Neuron (in vitro differentiated cells): ENCODE results near the gene AVP.
"Not testable (repeated sequence)": the region's sequence is repeated elsewhere in the genome, so short reads cannot be mapped to it uniquely, and the experiment has no call there.

Experiments used
- H2AFZ ChIP-seq: one replicate; pipeline ENCODE4 v1.6.1; 2013; ENCODE audit warnings: low read depth, mild to moderate bottlenecking, inconsistent platforms, low read length, moderate library complexity
- H3K27me3 ChIP-seq: one replicate; pipeline ENCODE4 v1.6.1; 2013; ENCODE audit warnings: low read length; ENCODE audit not compliant: insufficient read depth
- H3K36me3 ChIP-seq: one replicate; pipeline ENCODE4 v1.6.1; 2013; ENCODE audit warnings: low read length; ENCODE audit not compliant: insufficient read depth
- H3K4me1 ChIP-seq: one replicate; pipeline ENCODE4 v1.6.1; 2013; ENCODE audit warnings: low read length; ENCODE audit not compliant: insufficient read depth
- H3K4me3 ChIP-seq: 2 replicates; pipeline ENCODE4 v1.5.1; 2013; ENCODE audit warnings: mild to moderate bottlenecking, low read length, moderate library complexity
- H3K9me3 ChIP-seq: one replicate; pipeline ENCODE4 v1.6.1; 2013; ENCODE audit warnings: low read length

The AVP gene

DNA sequence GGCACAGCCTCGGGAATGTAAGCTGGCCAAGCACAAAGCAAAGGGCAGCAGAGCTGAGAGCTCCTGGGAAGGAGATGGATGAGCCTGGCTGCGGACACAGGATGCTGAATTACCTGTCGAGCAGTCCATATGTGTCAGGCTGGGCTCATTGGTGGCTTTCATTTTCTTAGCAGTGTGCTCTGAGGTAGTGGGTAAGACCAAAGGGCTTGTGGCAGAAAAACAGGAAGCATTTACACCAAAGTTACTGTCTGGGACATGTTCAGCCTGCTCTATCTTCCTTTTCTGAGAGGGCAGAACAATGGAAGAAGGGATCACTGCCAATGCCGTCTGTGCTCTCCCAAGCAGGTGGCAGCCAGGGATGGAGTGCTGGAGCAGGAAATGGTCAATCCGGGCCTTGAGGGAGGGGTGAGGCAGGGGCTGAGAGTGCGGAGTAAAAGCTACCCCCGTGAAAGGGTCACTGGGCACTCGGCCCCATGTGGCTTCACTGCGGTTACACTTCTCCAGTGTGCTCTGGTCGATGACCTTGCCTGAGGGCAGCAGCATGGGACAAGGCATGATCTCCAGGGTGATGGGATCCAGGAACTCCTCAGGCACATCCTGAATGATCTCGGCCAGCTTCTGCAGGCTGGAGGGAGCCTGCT is 36.9 kb upstream of the AVP start:
- Histone ChIP-seq H2AFZ (no peak overlapping the region), H3K9me3 (peaks cover 26% of the 10 kb centered on the region), H3K27me3 (no peaks in the 10 kb centered on the region), H3K4me1 (no peaks in the 10 kb centered on the region), H3K36me3 (peaks cover 34% of the 10 kb centered on the region), H3K4me3 (no peak overlapping the region)

DNA sequence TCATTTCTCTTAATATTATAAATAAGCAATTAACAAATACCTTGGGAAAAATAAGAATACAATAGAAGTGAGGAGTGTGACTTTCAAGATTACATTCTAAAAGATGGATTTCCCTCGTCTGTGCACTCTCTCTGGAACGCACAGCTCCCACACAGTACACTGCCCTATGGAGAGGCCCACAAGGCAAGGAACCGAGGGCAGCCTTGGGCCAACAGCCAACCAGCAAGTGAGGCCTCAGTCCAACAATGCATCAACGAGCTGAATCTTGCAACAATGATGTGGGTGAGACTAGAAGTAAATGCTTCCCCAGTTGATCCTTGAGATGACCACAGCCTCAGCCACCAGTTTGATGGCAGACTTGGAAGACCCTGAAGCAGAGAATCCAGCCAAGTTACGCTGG is 34.5 kb upstream of the AVP start:
- peaks cover 25% of the 10 kb centered on the region for H3K9me3 ChIP-seq
- peaks cover 40% of the 10 kb centered on the region for H3K36me3 ChIP-seq
- H2AFZ ChIP-seq = no peak overlapping the region
- H3K4me1 ChIP-seq = no peaks in the 10 kb centered on the region
- H3K27me3 ChIP-seq = no peaks in the 10 kb centered on the region
- no peak overlapping the region for H3K4me3 ChIP-seq

DNA sequence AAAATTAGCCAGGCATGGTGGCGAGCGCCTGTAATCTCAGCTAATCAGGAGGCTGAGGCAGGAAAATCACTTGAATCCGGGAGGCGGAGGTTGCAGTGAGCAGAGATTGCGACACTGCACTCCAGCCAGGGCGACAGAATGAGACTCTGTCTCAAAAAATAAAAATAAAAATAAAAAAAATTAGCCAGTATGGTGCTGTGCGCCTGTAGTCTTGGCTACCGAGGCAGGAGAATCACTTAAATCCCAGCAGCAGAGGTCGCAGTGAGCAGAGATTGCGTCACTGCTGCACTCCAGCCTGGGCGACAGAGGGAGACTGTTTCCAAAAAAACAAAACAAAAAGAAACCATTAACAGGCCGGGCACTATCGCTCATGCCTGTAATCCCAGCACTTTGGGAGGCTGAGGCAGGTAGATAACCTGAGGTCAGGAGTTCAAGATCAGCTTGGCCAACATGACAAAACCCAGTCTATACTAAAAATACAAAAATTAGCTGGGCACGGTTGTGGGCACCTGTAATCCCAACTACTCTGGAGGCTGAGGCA is 33.4 kb upstream of the AVP start:
- Histone ChIP-seq H3K9me3 (peaks cover 15% of the 10 kb centered on the region), H3K36me3 (peaks cover 36% of the 10 kb centered on the region)
- H3K4me3 ChIP-seq, H3K4me1 ChIP-seq, H2AFZ ChIP-seq, H3K27me3 ChIP-seq: not testable (repeated sequence)

DNA sequence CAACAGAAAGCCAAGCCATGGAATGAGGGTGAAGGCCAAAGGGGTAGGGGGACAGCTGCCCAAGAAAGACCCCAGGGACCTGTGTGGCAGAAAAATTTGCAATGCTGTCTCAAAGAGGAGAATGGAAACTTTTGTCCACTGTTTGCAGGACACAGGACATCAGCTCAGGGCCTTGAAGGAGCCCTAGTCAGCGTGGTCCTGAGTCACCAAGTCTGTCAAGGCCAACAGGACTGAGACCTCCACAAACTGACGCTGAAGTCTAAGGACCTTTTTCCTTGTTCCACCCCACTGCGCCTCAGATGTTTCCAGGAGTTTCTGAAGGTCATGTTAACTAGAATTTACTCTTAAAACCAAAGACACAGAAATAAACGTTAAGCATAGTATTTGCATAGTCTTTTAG is 31.8 kb upstream of the AVP start:
- Histone ChIP-seq H3K9me3 (peaks cover under 1% of the 10 kb centered on the region), H3K4me3 (no peak overlapping the region), H2AFZ (no peak overlapping the region), H3K4me1 (no peaks in the 10 kb centered on the region), H3K27me3 (no peaks in the 10 kb centered on the region), H3K36me3 (peaks cover 21% of the 10 kb centered on the region)

DNA sequence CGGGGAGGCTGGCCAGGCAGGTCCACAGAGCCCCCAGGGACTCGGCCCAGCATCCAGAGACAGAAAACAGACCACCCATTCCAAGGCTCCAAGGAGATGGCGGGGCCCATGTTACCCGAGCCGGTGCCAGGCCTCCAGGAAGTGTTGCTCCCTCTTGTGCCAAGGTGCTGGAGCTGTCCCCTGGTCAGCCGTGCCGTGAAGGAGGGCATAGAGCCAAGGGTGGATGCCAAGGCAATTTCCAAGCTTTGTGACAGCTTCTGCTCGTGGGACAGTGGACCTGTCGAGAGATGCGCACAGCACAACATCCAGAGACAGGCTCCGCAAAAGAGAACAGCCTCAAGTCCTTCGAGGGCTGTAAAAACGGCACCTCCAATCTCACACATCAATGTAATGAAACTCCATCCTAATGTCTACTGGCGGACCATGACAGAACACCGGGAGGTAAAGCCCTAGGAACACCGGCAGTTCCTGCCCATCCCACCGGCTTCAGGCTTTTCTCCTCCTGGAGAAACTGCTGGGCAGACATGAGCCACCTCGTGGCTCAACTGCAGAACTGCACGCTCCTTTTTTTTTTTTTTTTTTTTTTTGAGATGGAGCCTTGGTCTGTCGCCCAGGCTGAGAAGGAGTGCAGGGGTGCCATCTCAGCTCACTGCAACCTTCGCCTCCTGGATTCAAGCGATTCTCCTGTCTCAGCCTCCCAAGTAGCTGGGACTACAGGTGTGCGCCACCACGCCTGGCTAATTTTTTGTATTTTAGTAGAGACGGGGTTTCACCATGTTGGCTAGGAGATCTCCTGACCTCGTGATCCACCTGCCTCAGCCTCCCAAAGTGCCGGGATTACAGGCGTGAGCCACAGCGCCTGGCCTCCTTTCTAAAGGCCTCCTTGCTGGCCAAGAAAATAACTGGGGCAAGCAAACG is 30.9 kb upstream of the AVP start:
- Histone ChIP-seq H3K36me3 (peaks cover 15% of the 10 kb centered on the region), H3K27me3 (no peaks in the 10 kb centered on the region), H3K4me3 (no peak overlapping the region), H3K4me1 (no peaks in the 10 kb centered on the region), H2AFZ (no peak overlapping the region), H3K9me3 (no peaks in the 10 kb centered on the region)

DNA sequence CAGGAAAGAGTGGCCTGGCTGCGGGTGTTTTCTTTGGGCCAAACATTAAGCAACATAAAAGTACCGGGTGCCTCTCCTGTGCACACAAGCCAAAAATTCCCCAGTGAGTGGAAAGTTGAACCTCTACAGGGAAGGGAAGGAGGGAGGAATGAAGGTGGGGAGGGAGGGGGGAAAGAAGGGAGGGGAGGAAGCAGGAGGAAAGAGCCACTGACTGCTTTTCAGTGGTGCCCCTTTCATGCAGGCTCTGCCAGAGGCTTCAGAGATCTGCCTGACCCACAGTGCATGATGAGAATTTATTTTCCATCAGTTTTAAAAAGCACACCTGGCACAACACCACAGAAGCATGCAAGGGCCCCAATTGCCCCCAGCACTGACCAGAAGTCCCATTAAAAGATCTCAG is 27.5 kb upstream of the AVP start:
- H2AFZ ChIP-seq = no peak overlapping the region
- H3K4me1 ChIP-seq = no peaks in the 10 kb centered on the region
- H3K9me3 ChIP-seq = no peaks in the 10 kb centered on the region
- no peaks in the 10 kb centered on the region for H3K27me3 ChIP-seq
- H3K36me3 ChIP-seq = peaks cover 24% of the 10 kb centered on the region
- no peak overlapping the region for H3K4me3 ChIP-seq

DNA sequence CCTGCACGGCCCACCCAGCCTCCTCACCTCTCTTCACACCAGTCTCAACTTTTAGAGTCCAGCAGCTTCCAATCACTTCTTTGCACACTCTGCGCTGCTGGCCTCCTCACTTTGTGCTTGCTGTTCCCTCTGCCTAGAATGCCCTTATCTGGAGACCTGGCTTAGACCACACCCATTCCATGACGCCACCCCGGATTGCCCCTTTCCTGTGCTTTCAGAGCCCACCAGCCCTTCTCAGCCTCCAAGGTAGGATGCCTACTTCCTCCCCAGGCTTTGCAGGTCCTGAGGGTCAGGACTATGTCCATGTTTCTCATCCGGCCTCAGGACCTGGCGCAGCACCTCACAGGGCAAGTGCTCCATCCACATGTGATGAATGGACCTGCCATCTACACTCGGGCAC is 27.0 kb upstream of the AVP start:
- no peak overlapping the region for H2AFZ ChIP-seq

DNA sequence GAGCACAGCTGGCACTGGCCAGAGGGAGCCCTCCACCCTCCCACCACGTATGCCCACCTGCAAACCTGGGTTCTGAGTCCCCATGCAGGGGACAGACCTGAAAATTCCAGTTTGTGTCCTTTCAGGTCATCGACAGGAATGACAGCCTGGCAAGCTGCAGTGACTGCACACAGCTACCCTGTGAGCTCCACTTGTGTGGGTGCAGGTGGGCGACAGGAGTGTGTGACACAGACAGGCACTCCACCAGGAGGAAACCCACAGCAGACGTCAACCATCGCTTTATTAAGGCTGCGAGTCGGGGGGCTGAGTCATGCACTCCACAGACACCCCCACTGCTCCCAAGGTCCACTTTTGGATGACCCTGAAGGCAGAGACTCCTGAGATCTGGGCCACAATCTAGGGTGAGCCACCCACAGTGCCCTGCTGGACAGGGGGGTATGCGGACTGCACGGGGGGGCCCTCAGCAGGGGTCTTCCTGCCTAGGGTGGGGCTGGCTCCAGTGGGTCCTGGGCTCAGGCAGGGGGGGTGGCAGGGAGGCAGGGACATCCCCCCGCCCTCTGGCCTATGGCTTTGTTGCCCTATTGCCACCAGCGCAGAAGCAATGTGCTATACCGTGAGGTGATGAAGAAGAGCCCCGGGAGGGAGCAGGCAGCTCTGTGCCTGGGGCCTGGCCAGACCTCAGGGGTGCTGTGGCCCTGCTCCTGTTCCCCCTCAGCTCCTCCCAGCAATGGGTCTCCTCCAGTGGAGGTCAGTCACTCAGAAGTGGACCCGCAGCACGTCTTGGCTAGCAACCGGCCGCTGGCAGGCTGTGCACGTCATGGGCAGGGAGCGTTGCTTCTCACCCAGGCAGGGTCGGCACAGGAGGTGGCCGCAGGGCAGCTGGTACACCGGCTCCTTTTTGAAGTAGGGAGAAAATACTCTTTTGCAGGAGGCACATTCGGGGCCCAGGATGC is 25.1 kb upstream of the AVP start:
- Histone ChIP-seq H3K4me1 (no peaks in the 10 kb centered on the region), H3K36me3 (peaks cover 21% of the 10 kb centered on the region), H3K27me3 (no peaks in the 10 kb centered on the region), H3K4me3 (no peak overlapping the region), H2AFZ (no peak overlapping the region), H3K9me3 (no peaks in the 10 kb centered on the region)

More for the DNA sequence above, 27.0 kb upstream of the AVP start:
- Histone ChIP-seq H3K4me3 (no peak overlapping the region), H3K36me3 (peaks cover 24% of the 10 kb centered on the region), H3K27me3 (no peaks in the 10 kb centered on the region), H3K9me3 (no peaks in the 10 kb centered on the region), H3K4me1 (no peaks in the 10 kb centered on the region)

DNA sequence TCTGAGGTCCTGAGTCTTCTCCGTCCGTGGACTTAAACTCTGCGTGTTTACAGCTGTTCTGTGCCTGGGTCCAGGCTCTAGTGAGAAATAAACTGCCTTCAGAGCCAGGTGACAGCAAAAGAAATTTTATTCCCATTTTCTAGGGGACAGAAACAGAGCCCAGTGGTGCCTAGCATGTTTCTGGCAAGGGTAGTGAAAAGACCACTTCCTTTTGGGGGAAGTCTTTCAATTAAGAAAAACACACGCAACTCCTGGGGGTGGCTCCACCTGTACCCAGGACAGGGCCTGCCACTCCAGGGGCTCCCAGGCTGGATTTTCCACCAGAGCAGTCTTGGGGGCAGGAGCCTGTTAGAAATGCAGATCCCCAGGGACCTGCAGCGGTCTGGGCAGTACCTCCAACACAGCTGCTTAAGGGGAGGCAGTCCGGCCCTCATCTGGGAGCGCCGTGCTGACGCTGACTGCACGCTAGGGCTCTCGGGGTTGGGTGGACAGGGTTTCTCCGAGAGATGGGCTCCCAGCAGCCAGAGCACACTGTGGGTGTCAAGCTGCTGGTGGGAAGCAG is 23.0 kb upstream of the AVP start:
- H3K27me3 ChIP-seq = no peaks in the 10 kb centered on the region
- peaks cover 17% of the 10 kb centered on the region for H3K36me3 ChIP-seq
- H3K4me1 ChIP-seq = no peaks in the 10 kb centered on the region
- H3K4me3 ChIP-seq = no peak overlapping the region
- no peaks in the 10 kb centered on the region for H3K9me3 ChIP-seq
- no peak overlapping the region for H2AFZ ChIP-seq

DNA sequence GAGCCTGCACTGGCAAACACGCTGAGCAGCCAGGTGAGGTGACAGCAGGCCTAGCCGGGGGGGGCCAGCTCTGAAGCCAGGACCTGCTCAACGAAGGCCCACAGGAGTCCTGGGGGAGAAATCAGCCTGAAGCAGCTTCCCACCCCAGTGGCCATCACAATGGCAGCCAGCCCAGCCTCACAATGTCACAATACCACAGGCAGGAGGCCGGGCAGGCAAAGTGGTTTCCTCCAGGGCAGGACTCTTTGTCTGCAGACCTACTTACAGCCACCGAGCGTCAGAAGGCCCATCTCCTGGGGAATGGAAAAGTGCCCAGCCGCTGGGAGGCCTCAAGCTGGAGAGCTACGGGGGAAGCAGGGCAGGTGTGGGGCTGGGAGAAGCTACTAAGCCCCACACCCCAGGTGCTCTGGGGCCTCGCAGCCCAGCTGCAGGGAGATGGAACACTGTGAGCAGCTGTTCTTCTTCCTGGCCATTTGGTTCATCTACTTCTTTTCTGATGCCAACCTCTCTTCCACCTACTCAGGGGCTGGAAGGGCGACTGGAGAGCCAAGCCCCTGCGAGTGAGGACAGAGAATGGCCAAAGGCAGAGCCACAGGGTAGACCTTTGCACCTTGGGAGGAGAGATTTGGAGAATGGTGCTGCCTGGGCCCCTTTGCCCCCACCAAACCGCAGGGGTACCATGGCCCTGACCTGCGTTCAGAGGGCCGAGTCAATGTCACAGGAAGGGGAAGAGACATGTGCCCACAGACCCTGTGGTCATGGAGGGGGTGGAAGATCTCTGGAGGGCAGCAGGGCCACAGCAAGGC is 22.3 kb upstream of the AVP start:
- Histone ChIP-seq H3K4me3 (no peak overlapping the region), H3K9me3 (no peaks in the 10 kb centered on the region)

DNA sequence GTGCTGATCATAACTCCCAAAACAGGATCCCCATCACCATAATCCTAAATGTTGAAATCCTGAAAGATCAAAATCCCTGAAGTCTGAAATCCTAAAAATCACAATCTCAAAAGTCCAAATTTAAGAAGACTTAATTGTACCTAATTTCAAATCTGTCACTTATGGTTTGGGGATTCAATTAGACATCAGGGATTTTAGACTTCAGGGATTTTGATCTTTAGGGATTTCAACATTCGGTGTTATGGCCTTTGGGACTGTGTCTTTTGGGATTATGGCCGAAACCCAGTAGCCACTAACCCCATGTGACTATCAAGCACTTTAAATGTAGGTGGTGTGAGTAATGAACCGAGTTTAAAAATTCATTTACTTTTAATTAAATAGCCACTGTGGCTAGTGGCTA is 21.7 kb upstream of the AVP start:
- no peaks in the 10 kb centered on the region for H3K9me3 ChIP-seq
- no peaks in the 10 kb centered on the region for H3K27me3 ChIP-seq
- peaks cover 17% of the 10 kb centered on the region for H3K36me3 ChIP-seq
- H2AFZ ChIP-seq = no peak overlapping the region
- H3K4me1 ChIP-seq = no peaks in the 10 kb centered on the region
- no peak overlapping the region for H3K4me3 ChIP-seq

More for the DNA sequence above, 22.3 kb upstream of the AVP start:
- Histone ChIP-seq H2AFZ (no peak overlapping the region), H3K36me3 (peaks cover 17% of the 10 kb centered on the region), H3K27me3 (no peaks in the 10 kb centered on the region), H3K4me1 (no peaks in the 10 kb centered on the region)
